Retinal pigment epithelial cell (primary cell): ENCODE results near the gene BOD1.

Experiments used
- DNase-seq: peaks from one replicate; pipeline ENCODE4 v3.0.0-alpha.2; 2010; ENCODE audit warnings: low read depth
- H3K4me3 ChIP-seq: 2 replicates; pipeline ENCODE4 v1.5.1; 2011; ENCODE audit warnings: mild to moderate bottlenecking, low read length, control low read depth, moderate library complexity
- CTCF ChIP-seq: conservative IDR thresholded peaks from 2 replicates; pipeline ENCODE4 v1.5.1; 2011; ENCODE audit warnings: low read depth, low read length, control low read depth, inconsistent platforms

The BOD1 gene

DNA sequence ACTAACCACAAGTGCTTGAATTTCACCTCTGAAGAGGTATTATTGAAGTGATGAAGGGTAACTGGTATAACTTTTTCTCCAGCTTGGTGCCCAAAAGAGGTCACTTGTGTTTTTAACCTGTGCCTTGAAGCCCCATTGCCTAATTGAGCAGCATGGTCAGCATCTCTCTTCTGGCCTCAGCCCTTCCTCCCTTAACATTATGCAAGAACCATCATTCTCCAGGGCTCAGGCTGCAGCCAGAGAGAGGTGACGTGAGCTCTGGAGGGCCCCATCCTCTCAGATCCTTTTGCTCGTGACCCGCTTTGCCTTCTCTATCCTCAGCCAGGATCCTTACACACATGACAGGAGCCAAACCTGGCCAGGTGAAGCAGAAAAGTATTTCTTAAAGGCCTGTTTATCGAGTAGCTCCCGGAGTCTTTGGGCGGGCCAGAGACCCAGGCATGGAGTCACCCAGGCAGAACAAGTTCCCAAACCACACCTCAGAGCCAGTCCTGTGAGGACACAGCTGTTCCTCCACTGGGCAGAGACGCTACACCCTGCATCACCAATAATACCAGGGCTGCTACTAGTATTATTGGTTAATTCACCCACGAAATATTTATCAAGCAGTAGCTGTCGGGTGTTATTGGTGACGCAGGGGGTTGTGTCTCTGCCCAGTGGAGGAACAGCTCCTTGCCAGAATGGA is 29.6 kb upstream of the BOD1 start:
- DNase-seq = no peak
- TF ChIP-seq CTCF = no peak

DNA sequence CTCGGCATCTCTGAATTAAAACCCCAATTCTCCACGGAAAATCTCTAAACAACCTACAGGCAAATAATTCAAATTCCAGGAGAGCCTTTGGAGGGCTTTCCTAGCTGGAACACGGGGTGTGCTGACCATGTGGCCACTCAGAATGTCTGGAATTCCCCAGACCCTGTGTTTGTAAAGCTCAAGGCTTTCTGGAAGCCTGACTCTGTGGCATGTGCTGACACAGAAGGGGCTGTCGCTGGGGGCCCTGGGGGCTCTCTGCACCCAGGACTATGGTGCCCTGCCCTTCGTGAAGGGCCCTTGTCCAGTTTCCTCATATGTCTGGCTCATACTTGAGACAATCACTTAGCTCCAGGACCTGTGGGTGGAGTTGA is 29.0 kb upstream of the BOD1 start:
- DNase-seq = peak; percentile 75
- TF ChIP-seq CTCF = no peak
- H3K4me3 ChIP-seq = no peak overlapping the region

More for the DNA sequence above, 29.6 kb upstream of the BOD1 start:
- H3K4me3 ChIP-seq = no peak overlapping the region

DNA sequence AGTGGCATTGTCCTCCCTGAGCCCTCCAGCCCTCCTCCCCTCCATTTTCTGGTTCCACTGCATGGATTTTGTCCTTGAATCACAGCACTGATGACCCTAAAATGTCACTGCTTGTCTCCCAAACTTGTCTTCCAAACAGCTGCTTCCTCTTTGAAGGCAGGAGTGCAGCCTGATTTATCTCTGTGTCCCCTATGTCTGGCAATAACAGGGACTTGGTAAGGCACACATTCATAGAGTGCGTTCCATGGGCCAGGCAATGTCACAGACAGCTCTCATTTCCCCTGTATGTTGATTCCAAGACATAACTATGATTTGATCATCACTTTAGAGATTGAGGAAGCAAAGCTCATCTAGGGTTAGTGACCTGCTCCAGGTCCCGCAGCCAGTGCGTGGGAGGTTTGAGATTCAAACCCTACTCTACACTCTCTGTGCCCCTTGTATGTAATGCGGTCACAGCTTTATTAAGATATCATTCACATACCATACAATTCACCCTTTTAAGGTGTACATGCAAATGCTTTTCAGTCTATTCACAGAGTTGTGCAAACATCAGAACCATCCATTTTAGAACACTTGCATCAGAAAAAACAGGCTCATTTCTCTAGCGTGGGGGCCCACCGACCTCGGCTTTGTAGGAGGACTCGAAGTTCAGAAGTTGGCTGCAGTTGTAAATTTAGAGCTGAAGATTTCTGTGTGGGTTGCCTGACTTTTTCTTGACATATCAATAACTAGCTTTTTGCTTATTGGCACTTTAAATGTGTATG is 28.4 kb upstream of the BOD1 start:
- TF ChIP-seq CTCF = no peak
- DNase-seq = no peak

GRCh38 chr5:173643964-173644363 is 27.5 kb upstream of the BOD1 start:
- TF ChIP-seq CTCF = no peak
- H3K4me3 ChIP-seq = no peak overlapping the region
- no peak for DNase-seq

More for the DNA sequence above, 28.4 kb upstream of the BOD1 start:
- no peak overlapping the region for H3K4me3 ChIP-seq

- no peak for DNase-seq
- no peak overlapping the region for H3K4me3 ChIP-seq
- TF ChIP-seq CTCF = no peak
These were observed 26.5 kb upstream of the BOD1 start for GRCh38 chr5:173642895-173643481.

DNA sequence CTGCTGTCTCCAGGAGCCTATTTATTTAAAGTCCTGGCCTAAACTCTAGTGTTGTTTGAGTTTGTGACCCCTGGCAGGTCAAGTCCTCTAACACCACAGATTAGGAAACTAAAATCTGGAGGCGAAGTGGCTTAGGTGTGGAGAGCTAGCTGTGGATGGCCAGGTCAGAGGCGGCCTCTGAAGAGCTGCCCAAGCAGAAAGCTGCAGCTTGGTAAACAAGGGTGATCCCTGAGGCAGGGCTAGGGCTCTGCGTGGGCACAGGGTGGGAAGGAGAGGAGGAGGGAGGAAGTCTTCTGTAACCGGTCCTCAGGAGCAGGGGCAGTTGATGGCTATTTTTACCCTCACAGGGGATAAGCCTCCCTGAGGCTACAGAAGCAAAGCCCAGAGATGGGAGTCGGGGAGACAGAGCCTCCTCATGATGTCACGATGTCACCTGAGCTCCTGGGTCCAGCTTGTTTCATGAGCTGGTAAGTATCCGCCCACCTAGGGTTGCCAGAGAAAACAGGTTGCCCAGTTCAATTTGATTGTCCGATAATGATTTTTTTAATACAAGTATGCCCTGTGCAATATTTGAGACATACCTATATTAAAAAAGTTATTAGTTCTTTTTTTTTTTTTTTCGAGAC is 25.9 kb upstream of the BOD1 start:
- no peak for DNase-seq
- no peak overlapping the region for H3K4me3 ChIP-seq
- no peak for TF ChIP-seq CTCF
